Upper lobe of left lung (tissue), 4 donors: ENCODE data around the gene TOR1B.

Source experiments
- POLR2A ChIP-seq, 4 donors: fragments of 450-650 bp; IDR thresholded peaks; one replicate each; pipeline ENCODE4 v1.5.1; 2016 to 2017; ENCODE audit warnings: antibody characterized with exemption in 4 of 4, mild to moderate bottlenecking in 2 of 4
- POLR2AphosphoS5 ChIP-seq, 2 donors: sonication (generic); formaldehyde crosslinking; IDR thresholded peaks; one replicate each; pipeline ENCODE4 v1.5.1; 2017; ENCODE audit warnings: antibody characterized with exemption in 2 of 2
- TF ChIP-seq, protein P1 (sequence below), 6 experiments: fragments of 450-650 bp in 4 of 6; fragments of 200-600 bp in 2 of 6; sonication (generic) in 2 of 6; IDR thresholded peaks; one replicate each; pipeline ENCODE4 v1.5.1; 2016 to 2019; ENCODE audit warnings: antibody characterized with exemption in 6 of 6

GRCh38 chr9:129853614-129854013, 50.6 kb downstream of the TOR1B start:
- TF ChIP-seq, protein P1, sequence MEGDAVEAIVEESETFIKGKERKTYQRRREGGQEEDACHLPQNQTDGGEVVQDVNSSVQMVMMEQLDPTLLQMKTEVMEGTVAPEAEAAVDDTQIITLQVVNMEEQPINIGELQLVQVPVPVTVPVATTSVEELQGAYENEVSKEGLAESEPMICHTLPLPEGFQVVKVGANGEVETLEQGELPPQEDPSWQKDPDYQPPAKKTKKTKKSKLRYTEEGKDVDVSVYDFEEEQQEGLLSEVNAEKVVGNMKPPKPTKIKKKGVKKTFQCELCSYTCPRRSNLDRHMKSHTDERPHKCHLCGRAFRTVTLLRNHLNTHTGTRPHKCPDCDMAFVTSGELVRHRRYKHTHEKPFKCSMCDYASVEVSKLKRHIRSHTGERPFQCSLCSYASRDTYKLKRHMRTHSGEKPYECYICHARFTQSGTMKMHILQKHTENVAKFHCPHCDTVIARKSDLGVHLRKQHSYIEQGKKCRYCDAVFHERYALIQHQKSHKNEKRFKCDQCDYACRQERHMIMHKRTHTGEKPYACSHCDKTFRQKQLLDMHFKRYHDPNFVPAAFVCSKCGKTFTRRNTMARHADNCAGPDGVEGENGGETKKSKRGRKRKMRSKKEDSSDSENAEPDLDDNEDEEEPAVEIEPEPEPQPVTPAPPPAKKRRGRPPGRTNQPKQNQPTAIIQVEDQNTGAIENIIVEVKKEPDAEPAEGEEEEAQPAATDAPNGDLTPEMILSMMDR (IDR thresholded peaks at IDR 0.05): no peak
- TF ChIP-seq POLR2A (IDR thresholded peaks at IDR 0.05) (no peak), POLR2AphosphoS5 (IDR thresholded peaks at IDR 0.05) (no peak)
